ENCODE data around the gene WDFY4.

Gene WDFY4

DNA sequence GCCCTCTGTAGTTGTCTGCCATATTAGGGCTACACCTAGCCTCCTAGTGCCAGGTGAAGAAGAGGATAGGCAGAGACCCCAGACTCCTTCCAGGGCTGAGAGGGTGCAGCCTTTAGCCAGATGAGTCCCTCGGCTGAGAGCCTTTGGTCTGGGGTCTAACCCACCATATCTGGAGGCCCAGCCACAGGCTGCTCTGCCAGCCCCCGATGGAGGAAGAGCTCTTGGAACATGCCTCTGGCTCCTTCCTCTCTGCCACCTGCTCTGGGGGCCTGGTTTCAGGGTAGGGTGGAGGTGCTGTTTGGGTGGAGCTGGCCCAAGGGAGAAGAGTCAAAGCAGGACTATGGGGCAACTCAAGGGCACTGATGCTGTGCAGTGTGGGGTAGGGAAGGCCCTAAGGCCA is 253.6 kb downstream of the WDFY4 start:
- H3K4me1 ChIP-seq (ENCODE audit: control insufficient read depth in 2 of 2, insufficient read depth in 1 of 2, low read depth in 1 of 2, low read length in 2 of 2) = peaks cover 9 to 11% of the 10 kb centered on the region in 2 donors
- H3K36me3 ChIP-seq (replicated peaks in 1 of 2; ENCODE audit: control insufficient read depth in 2 of 2, insufficient read depth in 2 of 2, low read length in 2 of 2) = no peaks in the 10 kb centered on the region
- H3K23ac ChIP-seq (ENCODE audit: low read depth, low read length, poor library complexity) = no peak overlapping the region
- H3K4ac ChIP-seq (ENCODE audit: low read length) = no peak overlapping the region
- no peak for DNase-seq (ENCODE audit: low spot score)
- H3K4me2 ChIP-seq (ENCODE audit: insufficient read depth, low read length, poor library complexity, severe bottlenecking) = no peak overlapping the region
- H3K4me3 ChIP-seq (ENCODE audit: low read length in 2 of 2) = no peak overlapping the region
- H3K27me3 ChIP-seq (ENCODE audit: control insufficient read depth in 3 of 3, insufficient read depth in 3 of 3, low read depth in 1 of 3, low read length in 3 of 3) = peaks cover 0 to 3% (median 0%) of the 10 kb centered on the region in 3 experiments
- H2BK120ac ChIP-seq (ENCODE audit: low read depth, low read length) = no peak overlapping the region
- no peak overlapping the region for H4K8ac ChIP-seq (ENCODE audit: low read depth, low read length)
- no peak overlapping the region for H3K18ac ChIP-seq (ENCODE audit: low read length)
- H4K91ac ChIP-seq (ENCODE audit: low read depth, low read length, poor library complexity) = no peak overlapping the region
- H2AK5ac ChIP-seq (ENCODE audit: low read depth, low read length) = no peak overlapping the region
- H3K9me3 ChIP-seq (replicated peaks in 1 of 2; ENCODE audit: control insufficient read depth in 2 of 2, insufficient read depth in 1 of 2, low read depth in 1 of 2, low read length in 2 of 2) = no peaks in the 10 kb centered on the region
- no peak overlapping the region for H2BK12ac ChIP-seq (ENCODE audit: low read length)
- no peak overlapping the region for H2BK5ac ChIP-seq (ENCODE audit: low read length)
- no peak overlapping the region for H2BK15ac ChIP-seq (ENCODE audit: low read length)
- no peak overlapping the region for H2AFZ ChIP-seq (ENCODE audit: low read length)
- H3K14ac ChIP-seq (ENCODE audit: low read length) = no peak overlapping the region
- WGBS, 2 donors (ENCODE audit: extremely low coverage in 2 of 2, insufficient read length in 2 of 2, insufficient replicate concordance in 1 of 2) = no CpG with 5 or more reads among the region's 2 CpGs
- no peak overlapping the region for H3K27ac ChIP-seq (replicated peaks; ENCODE audit: low read length)
- H3K79me1 ChIP-seq (ENCODE audit: low read depth, low read length) = no peaks in the 10 kb centered on the region
- no peak overlapping the region for H3K9ac ChIP-seq (ENCODE audit: low read depth, low read length, poor library complexity)

DNA sequence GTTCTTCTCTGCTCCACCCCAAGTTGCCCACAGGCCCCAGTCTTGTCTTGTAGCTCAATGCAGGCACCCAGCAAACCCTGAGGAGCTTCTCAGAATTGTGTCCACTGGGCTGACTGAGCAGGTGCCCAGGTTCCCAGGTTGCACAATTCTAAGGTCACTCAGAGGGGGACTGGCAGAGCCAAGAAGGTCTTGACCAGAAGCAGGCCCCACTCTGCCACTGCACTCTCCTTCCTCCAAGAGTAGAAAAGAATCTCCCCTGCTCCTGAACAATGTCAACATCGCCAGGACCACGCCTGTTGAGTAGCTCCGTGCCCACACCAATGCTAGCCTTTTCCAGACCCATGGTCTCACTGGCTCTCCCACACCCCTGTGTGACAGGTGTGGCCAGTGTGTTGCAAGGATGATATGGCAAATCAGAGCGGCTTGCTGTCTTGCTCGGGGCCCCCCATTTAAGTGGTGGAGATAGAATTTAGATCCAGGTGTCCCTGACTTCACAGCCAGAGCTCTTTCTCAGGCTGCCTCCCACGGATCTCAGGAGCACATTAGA is 254.4 kb downstream of the WDFY4 start:
- no peak overlapping the region for H3K14ac ChIP-seq (ENCODE audit: low read length)
- H2BK120ac ChIP-seq (ENCODE audit: low read depth, low read length) = no peak overlapping the region

DNA sequence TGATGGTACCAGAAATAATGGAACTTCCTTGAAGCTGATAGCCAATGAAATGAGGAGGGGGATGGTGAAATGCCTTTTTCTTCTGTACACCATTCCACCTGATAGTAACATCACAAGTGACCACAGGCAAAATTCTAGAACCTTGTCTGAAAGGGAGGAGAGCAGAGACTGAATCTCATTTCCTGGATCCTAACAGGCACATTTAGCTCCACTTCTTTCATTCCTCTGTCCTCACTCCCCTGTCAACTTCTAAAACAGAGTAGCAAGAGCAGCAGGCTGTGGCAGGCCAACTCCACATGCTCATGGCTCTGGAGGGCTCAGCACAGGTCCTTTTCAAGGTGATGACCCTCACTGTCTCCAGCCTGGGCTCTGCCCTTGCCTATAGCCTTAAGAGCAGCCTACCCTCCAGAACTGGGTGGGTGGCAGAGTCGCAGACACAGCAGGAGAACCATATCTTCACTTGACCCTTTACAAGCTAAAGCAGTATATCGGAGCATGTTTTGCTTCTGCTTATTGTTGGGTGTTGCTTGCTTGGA is 255.2 kb downstream of the WDFY4 start, which contains the start of gene LRRC18:
Gene LRRC18, minus strand, starts transcription at position 51 of the 536 bp plus-strand sequence. CDS start 25,685 bp downstream, outside the sequence.
- Histone ChIP-seq H2AFZ (ENCODE audit: low read length) (no peak within 1 kb of the TSS), H3K9ac (ENCODE audit: low read depth, low read length, poor library complexity) (no peak within 1 kb of the TSS), H3K27me3 (ENCODE audit: control insufficient read depth in 3 of 3, insufficient read depth in 3 of 3, low read depth in 1 of 3, low read length in 3 of 3) (no peaks in the 10 kb centered on the region), H4K8ac (ENCODE audit: low read depth, low read length) (no peak within 1 kb of the TSS), H3K4me1 (ENCODE audit: control insufficient read depth in 2 of 2, insufficient read depth in 1 of 2, low read depth in 1 of 2, low read length in 2 of 2) (peaks cover 9 to 11% of the 10 kb centered on the region in 2 donors), H3K36me3 (replicated peaks in 1 of 2; ENCODE audit: control insufficient read depth in 2 of 2, insufficient read depth in 2 of 2, low read length in 2 of 2) (no peaks in the 10 kb centered on the region), H2BK12ac (ENCODE audit: low read length) (no peak within 1 kb of the TSS), H3K9me3 (replicated peaks in 1 of 2; ENCODE audit: control insufficient read depth in 2 of 2, insufficient read depth in 1 of 2, low read depth in 1 of 2, low read length in 2 of 2) (no peaks in the 10 kb centered on the region), H2BK120ac (ENCODE audit: low read depth, low read length) (no peak within 1 kb of the TSS), H3K14ac (ENCODE audit: low read length) (no peak within 1 kb of the TSS), H3K18ac (ENCODE audit: low read length) (no peak within 1 kb of the TSS), H3K4me2 (ENCODE audit: insufficient read depth, low read length, poor library complexity, severe bottlenecking) (no peak within 1 kb of the TSS), H2AK5ac (ENCODE audit: low read depth, low read length) (no peak within 1 kb of the TSS), H3K4ac (ENCODE audit: low read length) (no peak within 1 kb of the TSS), H4K91ac (ENCODE audit: low read depth, low read length, poor library complexity) (no peak within 1 kb of the TSS), H2BK5ac (ENCODE audit: low read length) (no peak within 1 kb of the TSS), H3K4me3 (ENCODE audit: low read length in 2 of 2) (no peak within 1 kb of the TSS), H3K23ac (ENCODE audit: low read depth, low read length, poor library complexity) (no peak within 1 kb of the TSS), H3K27ac (replicated peaks; ENCODE audit: low read length) (no peak within 1 kb of the TSS), H3K79me1 (ENCODE audit: low read depth, low read length) (no peaks in the 10 kb centered on the region), H2BK15ac (ENCODE audit: low read length) (no peak within 1 kb of the TSS)
- WGBS, 2 donors (ENCODE audit: extremely low coverage in 2 of 2, insufficient read length in 2 of 2, insufficient replicate concordance in 1 of 2) = no CpG with 5 or more reads among the region's 2 CpGs
- no peak for DNase-seq (ENCODE audit: low spot score)

More for the DNA sequence above, 254.4 kb downstream of the WDFY4 start:
- no peak overlapping the region for H2BK5ac ChIP-seq (ENCODE audit: low read length)
- no peaks in the 10 kb centered on the region for H3K79me1 ChIP-seq (ENCODE audit: low read depth, low read length)
- no CpG with 5 or more reads among the region's 6 CpGs for WGBS, 2 donors (ENCODE audit: extremely low coverage in 2 of 2, insufficient read length in 2 of 2, insufficient replicate concordance in 1 of 2)
- H2AK5ac ChIP-seq (ENCODE audit: low read depth, low read length) = no peak overlapping the region
- no peak overlapping the region for H2BK12ac ChIP-seq (ENCODE audit: low read length)
- H3K4me3 ChIP-seq (ENCODE audit: low read length in 2 of 2) = no peak overlapping the region
- no peaks in the 10 kb centered on the region for H3K36me3 ChIP-seq (replicated peaks in 1 of 2; ENCODE audit: control insufficient read depth in 2 of 2, insufficient read depth in 2 of 2, low read length in 2 of 2)
- H3K27me3 ChIP-seq (ENCODE audit: control insufficient read depth in 3 of 3, insufficient read depth in 3 of 3, low read depth in 1 of 3, low read length in 3 of 3) = no peaks in the 10 kb centered on the region
- H2BK15ac ChIP-seq (ENCODE audit: low read length) = no peak overlapping the region
- no peak overlapping the region for H3K4me2 ChIP-seq (ENCODE audit: insufficient read depth, low read length, poor library complexity, severe bottlenecking)
- H3K4ac ChIP-seq (ENCODE audit: low read length) = no peak overlapping the region
- H3K4me1 ChIP-seq (ENCODE audit: control insufficient read depth in 2 of 2, insufficient read depth in 1 of 2, low read depth in 1 of 2, low read length in 2 of 2) = peaks cover 9 to 11% of the 10 kb centered on the region in 2 donors
- no peak overlapping the region for H3K23ac ChIP-seq (ENCODE audit: low read depth, low read length, poor library complexity)
- no peaks in the 10 kb centered on the region for H3K9me3 ChIP-seq (replicated peaks in 1 of 2; ENCODE audit: control insufficient read depth in 2 of 2, insufficient read depth in 1 of 2, low read depth in 1 of 2, low read length in 2 of 2)
- no peak for DNase-seq (ENCODE audit: low spot score)
- no peak overlapping the region for H4K91ac ChIP-seq (ENCODE audit: low read depth, low read length, poor library complexity)
- no peak overlapping the region for H3K18ac ChIP-seq (ENCODE audit: low read length)
- no peak overlapping the region for H3K27ac ChIP-seq (replicated peaks; ENCODE audit: low read length)
- no peak overlapping the region for H2AFZ ChIP-seq (ENCODE audit: low read length)
- H3K9ac ChIP-seq (ENCODE audit: low read depth, low read length, poor library complexity) = no peak overlapping the region
- H4K8ac ChIP-seq (ENCODE audit: low read depth, low read length) = no peak overlapping the region

DNA sequence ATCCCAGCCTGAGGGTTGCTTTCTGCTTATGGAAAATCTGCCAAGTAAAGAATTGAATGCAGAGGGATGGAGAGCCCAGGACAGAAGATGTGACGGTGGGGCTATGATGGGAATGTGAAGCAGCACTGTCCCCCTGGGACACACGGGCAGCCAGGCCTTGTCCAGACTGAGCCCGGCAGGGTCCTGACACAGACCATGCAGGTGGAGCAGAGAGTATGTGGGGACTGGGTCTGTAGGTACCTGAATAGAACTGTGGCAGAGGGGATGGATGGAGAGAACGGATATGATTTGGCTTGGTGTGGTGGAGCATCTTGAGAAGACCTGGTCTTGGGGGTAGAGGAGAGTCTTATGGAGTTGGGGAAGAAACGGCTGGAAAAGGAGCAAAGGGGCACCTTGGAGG is 255.7 kb downstream of the WDFY4 start:
- H2AK5ac ChIP-seq (ENCODE audit: low read depth, low read length) = no peak overlapping the region
- H3K4me3 ChIP-seq (ENCODE audit: low read length in 2 of 2) = no peak overlapping the region
- H4K91ac ChIP-seq (ENCODE audit: low read depth, low read length, poor library complexity) = no peak overlapping the region
- H3K27me3 ChIP-seq (ENCODE audit: control insufficient read depth in 3 of 3, insufficient read depth in 3 of 3, low read depth in 1 of 3, low read length in 3 of 3) = no peaks in the 10 kb centered on the region
- no peak overlapping the region for H2BK15ac ChIP-seq (ENCODE audit: low read length)
- no peak overlapping the region for H3K18ac ChIP-seq (ENCODE audit: low read length)
- H3K4ac ChIP-seq (ENCODE audit: low read length) = no peak overlapping the region
- H3K4me2 ChIP-seq (ENCODE audit: insufficient read depth, low read length, poor library complexity, severe bottlenecking) = no peak overlapping the region
- H3K14ac ChIP-seq (ENCODE audit: low read length) = no peak overlapping the region
- no peak for DNase-seq (ENCODE audit: low spot score)
- no peak overlapping the region for H4K8ac ChIP-seq (ENCODE audit: low read depth, low read length)
- no peak overlapping the region for H3K23ac ChIP-seq (ENCODE audit: low read depth, low read length, poor library complexity)
- no peaks in the 10 kb centered on the region for H3K36me3 ChIP-seq (replicated peaks in 1 of 2; ENCODE audit: control insufficient read depth in 2 of 2, insufficient read depth in 2 of 2, low read length in 2 of 2)
- peaks cover 6 to 10% of the 10 kb centered on the region in 2 donors for H3K4me1 ChIP-seq (ENCODE audit: control insufficient read depth in 2 of 2, insufficient read depth in 1 of 2, low read depth in 1 of 2, low read length in 2 of 2)
- no CpG with 5 or more reads among the region's 5 CpGs for WGBS, 2 donors (ENCODE audit: extremely low coverage in 2 of 2, insufficient read length in 2 of 2, insufficient replicate concordance in 1 of 2)
- H2BK5ac ChIP-seq (ENCODE audit: low read length) = no peak overlapping the region
- H2BK12ac ChIP-seq (ENCODE audit: low read length) = no peak overlapping the region
- H3K27ac ChIP-seq (replicated peaks; ENCODE audit: low read length) = no peak overlapping the region
- H3K9ac ChIP-seq (ENCODE audit: low read depth, low read length, poor library complexity) = no peak overlapping the region
- no peaks in the 10 kb centered on the region for H3K9me3 ChIP-seq (replicated peaks in 1 of 2; ENCODE audit: control insufficient read depth in 2 of 2, insufficient read depth in 1 of 2, low read depth in 1 of 2, low read length in 2 of 2)
- no peaks in the 10 kb centered on the region for H3K79me1 ChIP-seq (ENCODE audit: low read depth, low read length)
- no peak overlapping the region for H2BK120ac ChIP-seq (ENCODE audit: low read depth, low read length)
- no peak overlapping the region for H2AFZ ChIP-seq (ENCODE audit: low read length)
